Activated CD4-positive, alpha-beta T cell treated with anti-CD3 and anti-CD28 coated beads, Interleukin-2, amount 10 ng/mL, durations not matched to agents 24 days and 14 days (primary cell): ENCODE results near the gene TMEM176B. TPM values are rescaled to one million over a fixed set of nuclear protein-coding genes. Genes with fewer than 3 reads are reported as not detected.
"Not testable (repeated sequence)": the region's sequence is repeated elsewhere in the genome, so short reads cannot be mapped to it uniquely, and the experiment has no call there.

ENCODE experiments used
- DNase-seq: peaks from one replicate; pipeline ENCODE4 v3.0.0; 2022
- H3K27ac Mint-ChIP-seq: one replicate; pipeline ENCODE4 v1.8.0; 2022; ENCODE audit warnings: mild to moderate bottlenecking, mixed read lengths
- H3K27me3 Mint-ChIP-seq: one replicate; pipeline ENCODE4 v1.8.0; 2022; ENCODE audit warnings: mixed read lengths
- H3K36me3 Mint-ChIP-seq: one replicate; pipeline ENCODE4 v1.8.0; 2022; ENCODE audit warnings: low read depth, mild to moderate bottlenecking, mixed read lengths
- H3K4me1 Mint-ChIP-seq: one replicate; pipeline ENCODE4 v1.8.0; 2021; ENCODE audit warnings: mixed read lengths
- H3K4me3 Mint-ChIP-seq: one replicate; pipeline ENCODE4 v1.8.0; 2022; ENCODE audit warnings: mild to moderate bottlenecking, moderate library complexity, mixed read lengths
- H3K9me3 Mint-ChIP-seq: one replicate; pipeline ENCODE4 v1.8.0; 2021; ENCODE audit warnings: mixed read lengths
- intact Hi-C: fragments of 100-400 bp; cut with micrococcal nuclease; formaldehyde crosslinking; loops from one replicate; pipeline ENCODE4 v1.15.1; 2023
- total RNA-seq: library from RNA; stranded (reverse); gene quantifications from 2 replicates; pipeline ENCODE4 v1.2.3, GENCODE V29; 2022

Gene TMEM176B
- total RNA-seq, 1 donor from 2014 or later: not detected

DNA sequence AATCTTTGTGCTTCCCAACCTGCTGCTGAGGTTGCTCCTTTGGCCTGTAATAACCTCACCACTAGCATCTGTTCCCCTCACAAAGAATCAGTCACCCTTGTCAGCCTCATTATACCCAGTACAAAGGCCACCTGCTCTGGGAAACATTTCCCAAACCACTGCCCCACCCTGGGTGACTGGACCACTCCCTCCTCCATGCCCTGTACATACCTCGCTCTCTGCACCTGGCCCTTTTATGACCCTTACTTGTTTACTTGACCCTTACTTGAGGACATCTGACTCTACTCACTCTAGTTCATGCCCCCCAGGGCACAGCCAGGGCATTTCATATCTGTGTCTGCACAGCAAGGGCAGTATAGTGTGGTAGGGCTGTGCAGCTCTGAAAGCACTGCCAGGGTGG is 30.8 kb upstream of the TMEM176B start:
- H3K27ac Mint-ChIP-seq: no peak overlapping the region
- no peaks in the 10 kb centered on the region for H3K36me3 Mint-ChIP-seq
- H3K9me3 Mint-ChIP-seq: no peaks in the 10 kb centered on the region
- no peak overlapping the region for H3K4me3 Mint-ChIP-seq
- H3K27me3 Mint-ChIP-seq: peaks cover 41% of the 10 kb centered on the region
- no peak for DNase-seq
- H3K4me1 Mint-ChIP-seq: no peaks in the 10 kb centered on the region
- intact Hi-C loops: no loop called here

DNA sequence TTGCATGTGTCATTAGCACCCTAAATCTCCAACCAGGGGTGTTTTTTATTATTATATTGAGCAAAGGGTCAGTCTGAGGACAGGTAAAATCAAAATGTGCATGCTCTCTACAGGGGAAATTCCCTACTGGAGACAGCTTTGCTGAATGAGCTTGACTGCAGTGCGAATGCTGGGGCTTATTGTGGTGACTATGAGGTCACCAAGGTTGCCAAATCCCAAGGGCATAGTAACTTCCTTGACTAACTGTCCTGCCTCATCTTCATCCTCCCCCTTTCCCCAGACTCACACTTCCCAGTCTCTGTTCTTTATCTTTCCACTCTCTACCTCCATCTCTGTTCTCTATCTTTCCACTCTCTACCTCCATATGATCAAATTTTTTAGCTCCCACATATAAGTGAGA is 29.3 kb upstream of the TMEM176B start:
- DNase-seq: no peak
- peaks cover 35% of the 10 kb centered on the region for H3K27me3 Mint-ChIP-seq

DNA sequence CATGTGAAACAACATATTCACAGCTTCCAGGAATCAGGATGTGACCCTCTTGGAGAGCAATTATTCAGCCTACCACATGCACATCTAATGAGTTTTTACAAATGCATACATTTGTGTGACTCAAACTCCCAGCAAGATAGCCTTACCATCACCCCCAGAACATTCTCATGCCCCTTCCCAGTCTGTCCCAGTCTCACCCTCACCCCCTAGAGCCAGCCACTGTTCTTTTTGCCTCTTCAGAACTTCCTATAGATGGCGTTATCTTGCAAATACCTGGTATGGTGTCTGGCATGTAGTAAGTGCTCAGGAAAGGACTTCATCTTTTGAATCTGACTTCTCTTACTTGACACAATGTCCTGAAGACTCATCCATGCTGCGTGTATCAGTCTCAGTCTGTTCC is 28.2 kb upstream of the TMEM176B start:
- H3K4me3 Mint-ChIP-seq: no peak overlapping the region
- H3K9me3 Mint-ChIP-seq: no peaks in the 10 kb centered on the region
- no peak overlapping the region for H3K27ac Mint-ChIP-seq
- no peaks in the 10 kb centered on the region for H3K36me3 Mint-ChIP-seq
- H3K27me3 Mint-ChIP-seq: peaks cover 28% of the 10 kb centered on the region
- no peak for DNase-seq
- intact Hi-C loops: no loop called here
- no peaks in the 10 kb centered on the region for H3K4me1 Mint-ChIP-seq

More for the DNA sequence above, 29.3 kb upstream of the TMEM176B start:
- no peaks in the 10 kb centered on the region for H3K9me3 Mint-ChIP-seq
- H3K27ac Mint-ChIP-seq: no peak overlapping the region
- intact Hi-C loops: no loop called here
- H3K4me3 Mint-ChIP-seq: no peak overlapping the region
- no peaks in the 10 kb centered on the region for H3K36me3 Mint-ChIP-seq
- no peaks in the 10 kb centered on the region for H3K4me1 Mint-ChIP-seq

DNA sequence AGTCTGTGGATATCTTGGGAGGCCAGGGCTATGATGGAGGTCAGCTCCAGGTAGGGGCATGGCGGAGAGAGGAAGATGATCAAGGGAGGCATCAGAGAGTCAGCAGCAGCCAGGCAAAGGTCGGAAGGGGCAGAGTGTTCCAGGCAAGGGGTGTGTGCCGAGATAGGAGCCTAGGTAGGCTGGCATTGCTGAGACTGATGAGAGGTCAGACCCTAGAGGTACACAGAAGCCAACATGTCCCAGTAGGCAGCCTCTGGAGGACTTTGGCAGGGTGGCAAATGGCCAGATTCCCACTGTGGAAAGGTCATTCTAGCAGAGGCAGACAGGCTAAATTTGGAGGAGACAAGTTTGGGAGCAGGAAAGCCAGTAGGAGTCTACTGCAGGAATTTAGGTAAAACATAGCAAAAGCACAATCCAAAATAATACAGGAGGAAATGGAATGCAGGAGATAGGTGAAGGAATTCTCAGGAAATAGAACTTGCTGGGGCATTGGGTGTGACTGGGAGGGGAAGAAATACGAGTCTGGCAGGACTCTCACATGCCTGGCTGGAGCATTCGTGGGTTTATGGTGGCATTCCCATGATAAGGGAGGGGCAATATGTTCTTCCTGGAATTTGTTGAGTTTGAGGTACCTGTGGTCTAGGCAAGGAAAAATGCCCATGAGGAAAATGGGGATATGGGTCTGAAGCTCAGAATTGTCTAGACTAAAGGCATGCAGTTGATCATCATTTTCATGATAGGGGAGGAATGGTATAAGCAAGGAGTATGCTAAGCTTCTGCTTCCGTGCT is 26.1 kb upstream of the TMEM176B start:
- Mint-ChIP-seq H3K36me3 (no peaks in the 10 kb centered on the region), H3K4me1 (no peaks in the 10 kb centered on the region), H3K27ac (no peak overlapping the region), H3K27me3 (peaks cover 30% of the 10 kb centered on the region), H3K4me3 (no peak overlapping the region), H3K9me3 (no peaks in the 10 kb centered on the region)
- intact Hi-C loops: no loop called here
- DNase-seq: no peak

DNA sequence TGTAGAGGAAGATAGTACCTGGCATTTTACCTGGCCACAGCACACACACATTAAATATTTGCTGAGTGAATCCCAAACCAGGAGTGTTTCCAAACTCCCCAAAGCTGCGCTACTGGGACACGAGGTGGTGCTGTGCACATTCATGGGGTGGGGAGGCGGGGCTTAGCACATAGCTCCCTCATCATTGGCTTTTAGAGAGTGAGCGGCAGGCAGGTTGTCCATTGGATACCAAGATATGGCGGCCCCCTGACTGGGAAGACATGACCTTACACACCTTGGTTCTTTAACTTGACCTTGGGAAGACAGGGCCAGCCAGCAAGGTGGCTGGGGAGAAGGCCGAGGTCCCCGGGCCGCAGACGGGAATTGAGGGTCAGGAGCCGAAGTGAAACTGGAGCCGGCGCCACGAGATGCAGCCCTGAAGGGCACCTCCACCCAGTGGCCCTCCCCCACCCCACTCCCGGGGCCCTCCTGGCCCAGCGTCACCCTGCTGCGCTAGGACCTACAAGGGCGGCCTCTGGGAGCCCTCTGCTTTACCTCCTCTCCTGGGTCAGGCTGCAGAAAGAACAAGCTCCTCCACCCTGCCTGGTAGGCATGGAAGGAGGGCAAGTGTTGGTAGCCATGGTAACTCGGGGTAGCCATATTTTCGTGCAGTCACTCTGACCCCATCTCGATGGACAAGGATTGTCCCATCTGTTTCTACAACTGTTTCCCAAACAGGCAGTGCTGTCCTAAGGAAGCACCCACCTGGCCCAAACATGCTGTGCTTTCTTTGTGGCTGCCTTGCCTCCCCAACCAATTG is 24.4 kb upstream of the TMEM176B start:
- Mint-ChIP-seq H3K4me3 (no peak overlapping the region), H3K4me1 (no peaks in the 10 kb centered on the region), H3K9me3 (no peaks in the 10 kb centered on the region), H3K27ac (no peak overlapping the region), H3K36me3 (no peaks in the 10 kb centered on the region), H3K27me3 (peaks cover 26% of the 10 kb centered on the region)
- intact Hi-C loops: no loop called here
- DNase-seq: no peak

DNA sequence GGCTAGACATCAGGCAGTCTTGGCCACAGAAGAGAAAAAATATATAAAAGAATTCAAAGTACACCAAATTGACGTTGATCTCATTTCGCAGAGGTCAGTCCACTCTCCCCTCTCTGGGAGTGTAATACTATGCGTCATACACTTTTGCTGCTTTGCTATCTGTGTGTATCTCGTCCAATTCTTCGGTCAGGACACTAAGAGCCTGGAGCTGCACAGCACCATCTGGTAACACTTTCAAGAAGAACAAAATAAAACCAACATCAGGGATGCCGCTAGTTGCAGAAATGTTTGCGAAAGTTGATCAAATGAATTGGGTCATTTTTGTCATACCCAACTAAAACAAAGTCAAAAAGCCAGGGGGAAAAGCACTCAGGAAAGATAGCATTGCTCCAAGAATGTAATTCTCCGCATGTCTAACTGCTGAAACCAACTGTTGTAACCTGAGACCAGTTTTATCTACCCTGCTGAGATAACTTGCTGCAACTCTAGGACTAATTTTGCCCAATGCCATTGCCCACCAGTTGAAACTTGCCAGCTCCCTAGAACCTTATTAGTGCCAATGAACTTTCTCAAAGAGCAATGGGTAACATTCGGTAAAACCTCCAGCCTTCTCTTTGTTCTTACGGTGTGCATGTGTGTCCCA is 23.4 kb upstream of the TMEM176B start:
- no peaks in the 10 kb centered on the region for H3K36me3 Mint-ChIP-seq
- H3K9me3 Mint-ChIP-seq: peaks cover 5% of the 10 kb centered on the region
- no peak overlapping the region for H3K4me3 Mint-ChIP-seq
- H3K27me3 Mint-ChIP-seq: peaks cover 32% of the 10 kb centered on the region
- intact Hi-C loops: no loop called here
- no peak for DNase-seq
- no peaks in the 10 kb centered on the region for H3K4me1 Mint-ChIP-seq
- no peak overlapping the region for H3K27ac Mint-ChIP-seq

DNA sequence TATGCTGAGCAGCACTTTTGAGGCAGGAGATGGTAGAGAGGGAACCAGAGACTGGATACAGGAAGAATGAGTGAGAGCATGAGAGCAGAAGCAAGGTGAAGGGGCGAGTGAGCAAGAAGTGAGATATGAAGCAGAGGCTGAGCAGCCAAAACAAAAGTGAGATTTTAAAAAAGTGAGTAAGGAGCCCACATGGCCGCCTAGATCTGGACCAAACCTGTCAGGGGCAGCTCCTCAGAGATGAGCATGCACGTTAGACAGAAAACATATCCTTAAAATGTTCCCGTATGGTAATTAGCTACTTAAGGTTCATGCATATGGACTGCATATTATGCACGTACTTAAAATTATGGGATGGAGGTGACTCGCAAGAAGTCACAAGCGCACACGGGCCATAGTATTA is 22.9 kb upstream of the TMEM176B start:
- Mint-ChIP-seq H3K36me3 (no peaks in the 10 kb centered on the region), H3K4me1 (no peaks in the 10 kb centered on the region), H3K27ac (no peak overlapping the region), H3K9me3 (peaks cover 6% of the 10 kb centered on the region), H3K4me3 (no peak overlapping the region), H3K27me3 (peaks cover 36% of the 10 kb centered on the region)
- intact Hi-C loops: no loop called here
- DNase-seq: no peak

DNA sequence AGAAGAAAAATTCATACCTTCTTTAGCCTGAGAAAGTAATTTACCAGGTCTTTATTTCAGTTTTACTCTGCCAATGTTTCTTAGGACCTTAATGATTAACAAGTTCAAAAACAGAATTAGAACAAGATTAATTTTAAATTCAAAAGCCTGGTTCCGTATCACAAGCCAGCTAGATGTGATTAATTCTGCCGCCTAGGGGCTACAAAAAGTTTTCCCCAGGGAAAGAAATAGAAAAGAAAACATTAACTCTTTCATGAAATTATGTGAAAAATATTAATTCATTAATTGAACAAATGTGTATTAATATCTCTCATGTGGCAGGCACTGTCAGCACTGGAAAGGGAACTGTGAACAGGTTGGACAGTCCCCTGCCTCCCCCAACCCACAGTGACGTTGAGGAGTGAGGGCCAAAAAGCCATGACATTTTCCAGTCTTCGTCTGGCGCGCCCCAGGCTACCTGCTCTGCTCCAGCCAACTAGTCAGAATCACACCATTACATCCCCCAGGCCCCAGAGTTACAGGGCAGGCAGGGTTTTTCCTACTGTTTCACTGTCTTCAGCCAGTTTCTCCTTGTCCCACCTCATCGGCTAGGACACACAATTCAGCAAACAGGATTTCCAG is 20.5 kb upstream of the TMEM176B start:
- H3K36me3 Mint-ChIP-seq: no peaks in the 10 kb centered on the region
- H3K4me3 Mint-ChIP-seq: no peak overlapping the region
- peaks cover 17% of the 10 kb centered on the region for H3K9me3 Mint-ChIP-seq
- H3K27me3 Mint-ChIP-seq: peaks cover 40% of the 10 kb centered on the region
- H3K27ac Mint-ChIP-seq: no peak overlapping the region
- intact Hi-C loops: no loop called here
- no peaks in the 10 kb centered on the region for H3K4me1 Mint-ChIP-seq
- no peak for DNase-seq

DNA sequence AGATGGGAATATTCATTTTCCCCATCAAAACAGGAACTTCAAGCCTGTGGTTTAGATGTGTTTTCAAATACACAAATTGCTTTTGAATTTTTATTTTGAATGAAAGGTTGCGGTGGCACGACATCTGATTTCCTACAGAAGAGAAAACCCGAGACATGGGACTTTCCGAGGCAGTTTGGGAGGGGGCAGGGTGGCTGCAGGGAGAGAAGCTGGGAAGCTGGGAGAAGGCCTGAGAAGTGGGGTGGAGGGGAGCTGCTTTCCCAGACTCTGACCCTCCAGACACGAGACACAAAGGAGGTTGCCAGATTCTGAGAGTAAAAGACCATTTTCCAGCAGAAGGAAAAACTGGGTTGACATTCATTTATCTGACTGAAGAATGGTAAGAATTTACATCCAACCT is 20.0 kb upstream of the TMEM176B start:
- H3K27me3 Mint-ChIP-seq: peaks cover 41% of the 10 kb centered on the region
- no peak overlapping the region for H3K4me3 Mint-ChIP-seq
- peaks cover 17% of the 10 kb centered on the region for H3K9me3 Mint-ChIP-seq
- intact Hi-C loops: no loop called here
- no peaks in the 10 kb centered on the region for H3K36me3 Mint-ChIP-seq
- DNase-seq: no peak
- H3K27ac Mint-ChIP-seq: no peak overlapping the region
- H3K4me1 Mint-ChIP-seq: no peaks in the 10 kb centered on the region

DNA sequence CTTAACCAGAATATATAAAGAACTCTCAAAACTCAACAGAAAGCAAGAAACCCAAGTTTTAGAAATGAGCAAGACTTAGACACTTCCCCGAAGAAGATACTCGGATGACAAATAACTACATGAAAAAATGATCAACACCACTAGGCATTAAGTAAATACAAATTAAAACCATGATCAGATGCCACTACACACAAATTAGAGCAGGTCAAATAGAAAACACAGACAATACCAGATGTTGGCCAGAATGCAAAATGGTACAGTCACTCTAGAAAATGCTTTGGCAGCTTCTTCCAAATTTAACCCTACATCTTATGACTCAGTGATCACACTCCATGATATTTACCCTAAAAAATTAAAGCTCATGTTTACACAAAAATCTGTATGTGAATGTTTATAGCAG is 18.8 kb upstream of the TMEM176B start:
- no peaks in the 10 kb centered on the region for H3K36me3 Mint-ChIP-seq
- H3K27ac Mint-ChIP-seq: no peak overlapping the region
- intact Hi-C loops: no loop called here
- peaks cover 41% of the 10 kb centered on the region for H3K27me3 Mint-ChIP-seq
- no peak for DNase-seq
- H3K4me1 Mint-ChIP-seq: no peaks in the 10 kb centered on the region
- H3K4me3 Mint-ChIP-seq: no peak overlapping the region
- peaks cover 24% of the 10 kb centered on the region for H3K9me3 Mint-ChIP-seq

DNA sequence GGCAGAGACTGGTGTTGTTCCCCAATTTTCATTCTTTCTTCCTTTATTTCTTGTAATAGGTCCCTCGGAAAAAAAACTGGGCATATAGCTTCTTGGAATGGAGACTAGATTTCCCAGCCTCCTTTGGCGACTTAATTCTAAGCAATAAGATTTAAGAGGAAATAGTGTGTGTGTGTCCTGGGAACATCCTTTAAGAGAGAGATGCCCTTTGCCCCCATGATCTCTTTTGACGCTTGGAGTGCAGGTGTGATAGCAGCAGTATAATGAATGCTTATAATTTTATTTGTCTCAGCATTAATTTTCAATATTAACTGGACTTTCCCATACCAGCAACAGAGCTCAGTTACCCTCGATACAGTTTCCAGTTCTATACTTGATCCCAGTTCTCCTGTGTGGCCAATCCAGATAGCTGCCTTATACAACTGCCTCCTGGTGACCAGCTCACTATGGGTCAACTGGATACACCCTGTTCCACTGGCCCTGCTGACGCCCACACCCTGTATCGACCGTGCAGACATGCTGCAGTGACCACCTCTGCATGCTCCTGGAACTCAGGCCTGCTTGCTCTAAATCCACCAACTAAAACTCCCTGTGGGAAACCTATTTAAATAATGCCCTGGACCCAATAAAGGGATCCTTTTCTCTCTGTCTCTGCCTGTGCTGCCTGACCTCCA is 14.3 kb upstream of the TMEM176B start:
- H3K36me3 Mint-ChIP-seq: no peaks in the 10 kb centered on the region
- intact Hi-C loops: no loop called here

DNA sequence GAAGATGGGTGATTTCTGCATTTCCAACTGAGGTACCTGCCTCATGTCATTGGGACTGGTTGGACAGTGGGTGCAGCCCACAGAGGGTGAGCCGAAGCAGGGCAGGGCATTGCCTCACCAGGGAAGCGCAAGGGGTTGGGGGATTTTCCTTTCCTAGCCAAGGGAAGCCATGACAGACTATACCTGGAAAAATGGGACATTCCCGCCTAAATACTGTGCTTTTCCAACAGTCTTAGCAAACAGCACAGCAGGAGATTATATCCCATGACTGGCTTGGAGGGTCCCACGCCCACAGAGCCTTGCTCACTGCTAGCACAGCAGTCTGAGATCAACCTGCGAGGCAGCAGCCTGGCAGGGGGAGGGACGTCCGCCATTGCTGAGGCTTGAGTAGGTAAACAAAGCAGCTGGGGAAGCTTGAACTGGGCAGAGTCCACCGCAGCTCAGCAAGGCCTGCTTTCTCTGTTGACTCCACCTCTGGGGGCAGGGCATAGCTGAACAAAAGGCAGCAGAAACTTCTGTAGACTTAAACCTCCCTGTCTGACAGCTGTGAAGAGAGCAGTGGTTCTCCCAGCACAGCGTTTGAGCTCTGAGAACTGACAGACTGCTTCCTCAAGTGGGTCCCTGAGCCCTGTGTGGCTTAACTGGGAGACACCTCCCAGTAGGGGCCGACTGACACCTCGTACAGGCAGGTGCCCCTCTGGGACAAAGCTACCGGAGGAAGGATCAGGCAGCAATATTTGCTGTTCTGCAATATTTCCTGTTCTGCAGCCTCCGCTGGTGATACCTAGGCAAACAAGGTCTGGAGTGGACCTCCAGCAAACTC is 7.7 kb upstream of the TMEM176B start:
- H3K36me3 Mint-ChIP-seq, H3K9me3 Mint-ChIP-seq, intact Hi-C loops, H3K27ac Mint-ChIP-seq, DNase-seq, H3K4me1 Mint-ChIP-seq, H3K4me3 Mint-ChIP-seq: not testable (repeated sequence)
- H3K27me3 Mint-ChIP-seq: peaks cover 36% of the 10 kb centered on the region

More for the DNA sequence above, 14.3 kb upstream of the TMEM176B start:
- no peak for DNase-seq
- no peak overlapping the region for H3K27ac Mint-ChIP-seq
- no peak overlapping the region for H3K4me3 Mint-ChIP-seq
- H3K9me3 Mint-ChIP-seq: peaks cover 24% of the 10 kb centered on the region
- no peaks in the 10 kb centered on the region for H3K4me1 Mint-ChIP-seq
- peaks cover 51% of the 10 kb centered on the region for H3K27me3 Mint-ChIP-seq

DNA sequence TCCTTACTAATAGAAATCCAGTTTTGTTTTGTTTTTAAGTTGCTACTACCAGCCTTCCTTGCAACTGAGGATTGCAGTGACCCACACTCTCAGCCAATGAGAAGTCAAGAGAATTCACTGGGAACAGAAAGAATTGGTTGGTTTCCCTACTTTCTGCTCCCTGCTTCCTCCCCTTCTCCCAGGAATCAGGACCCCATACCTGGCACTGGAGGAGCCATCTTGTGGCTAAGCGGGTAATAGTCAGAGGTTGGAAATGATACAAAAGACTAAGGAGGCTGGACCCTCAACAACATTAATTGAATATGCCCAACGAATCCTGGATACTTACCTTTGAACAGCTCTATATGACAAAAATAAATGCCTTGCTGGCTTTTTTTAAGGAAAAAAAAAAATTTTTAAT is 6.7 kb upstream of the TMEM176B start:
- H3K4me1 Mint-ChIP-seq: no peaks in the 10 kb centered on the region
- H3K36me3 Mint-ChIP-seq: no peaks in the 10 kb centered on the region
- H3K9me3 Mint-ChIP-seq: peaks cover 4% of the 10 kb centered on the region
- no peak overlapping the region for H3K4me3 Mint-ChIP-seq
- peaks cover 42% of the 10 kb centered on the region for H3K27me3 Mint-ChIP-seq
- no peak for DNase-seq
- intact Hi-C loops: no loop called here
- no peak overlapping the region for H3K27ac Mint-ChIP-seq
